HepG2 (cell line): Measurements from ENCODE around the gene SPAG8. TPM values are rescaled to one million over a fixed set of nuclear protein-coding genes. Genes with fewer than 3 reads are reported as not detected.

ENCODE experiments used
- AKAP8 ChIP-seq: sonication (generic); formaldehyde crosslinking; IDR thresholded peaks from 2 replicates; pipeline ENCODE4 v1.5.1; 2020; ENCODE audit warnings: mild to moderate bottlenecking, missing genetic modification reagents
- CAMTA2 ChIP-seq: sonication (generic); formaldehyde crosslinking; IDR thresholded peaks from 2 replicates; pipeline ENCODE4 v1.4.0; 2020; ENCODE audit warnings: mild to moderate bottlenecking, missing genetic modification reagents, borderline replicate concordance
- DNMT3B ChIP-seq: conservative IDR thresholded peaks from 2 replicates; pipeline ENCODE4 v1.6.1; 2016; ENCODE audit warnings: missing biosample characterization, control low read depth
- EED ChIP-seq: sonication (generic); formaldehyde crosslinking; IDR thresholded peaks from 2 replicates; pipeline ENCODE4 v1.5.0; 2020; ENCODE audit warnings: mild to moderate bottlenecking, missing genetic modification reagents
- ESRRA ChIP-seq: sonication (generic); formaldehyde crosslinking; IDR thresholded peaks from 2 replicates; pipeline ENCODE4 v1.5.1; 2020; ENCODE audit warnings: mild to moderate bottlenecking, low read depth, missing genetic modification reagents
- FOXC1 ChIP-seq: sonication (generic); formaldehyde crosslinking; IDR thresholded peaks from 2 replicates; pipeline ENCODE4 v1.8.0; 2022; ENCODE audit warnings: mild to moderate bottlenecking, missing genetic modification reagents, borderline replicate concordance
- HHEX ChIP-seq: IDR thresholded peaks from 2 replicates; pipeline ENCODE4 v1.6.1; 2016; ENCODE audit warnings: control low read depth
- HNRNPH1 ChIP-seq: fragments of 200-400 bp; formaldehyde crosslinking; optimal IDR thresholded peaks from 2 replicates; pipeline ENCODE3; 2017; ENCODE audit warnings: mild to moderate bottlenecking, low read depth, low read length
- HOXD1 ChIP-seq: sonication (generic); formaldehyde crosslinking; IDR thresholded peaks from 2 replicates; pipeline ENCODE4 v1.5.0; 2020; ENCODE audit warnings: missing genetic modification reagents
- KLF6 ChIP-seq: IDR thresholded peaks from 2 replicates; pipeline ENCODE4 v1.8.0; 2016; ENCODE audit warnings: missing biosample characterization, missing genetic modification reagents
- NAIF1 ChIP-seq: sonication (generic); formaldehyde crosslinking; IDR thresholded peaks from 2 replicates; pipeline ENCODE4 v1.5.0; 2020; ENCODE audit warnings: mild to moderate bottlenecking, missing genetic modification reagents, borderline replicate concordance
- PAX8 ChIP-seq: sonication (generic); formaldehyde crosslinking; IDR thresholded peaks from 2 replicates; pipeline ENCODE4 v1.8.0; 2022; ENCODE audit warnings: mild to moderate bottlenecking, missing genetic modification reagents, borderline replicate concordance
- REXO4 ChIP-seq: sonication (generic); formaldehyde crosslinking; IDR thresholded peaks from 2 replicates; pipeline ENCODE4 v1.8.0; 2022; ENCODE audit warnings: missing genetic modification reagents, mild to moderate bottlenecking, borderline replicate concordance
- RFXANK ChIP-seq: IDR thresholded peaks from 2 replicates; pipeline ENCODE4 v1.6.1; 2016
- SATB2 ChIP-seq: sonication (generic); formaldehyde crosslinking; IDR thresholded peaks from 2 replicates; pipeline ENCODE4 v1.5.0; 2020; ENCODE audit warnings: missing genetic modification reagents
- YEATS2 ChIP-seq: sonication (generic); formaldehyde crosslinking; IDR thresholded peaks from 2 replicates; pipeline ENCODE4 v1.4.0; 2020; ENCODE audit warnings: missing genetic modification reagents, borderline replicate concordance
- ZNF614 ChIP-seq: IDR thresholded peaks from 2 replicates; pipeline ENCODE4 v1.6.1; 2018; ENCODE audit warnings: missing biosample characterization, missing genetic modification reagents, inconsistent platforms, borderline replicate concordance
- ZNF629 ChIP-seq: sonication (generic); formaldehyde crosslinking; conservative IDR thresholded peaks from 2 replicates; pipeline ENCODE4 v1.5.0; 2020; ENCODE audit warnings: missing genetic modification reagents
- ZNF770 ChIP-seq: sonication (generic); formaldehyde crosslinking; IDR thresholded peaks from 2 replicates; pipeline ENCODE4 v1.5.0; 2020; ENCODE audit warnings: mild to moderate bottlenecking, missing genetic modification reagents
- polyA plus RNA-seq, 8 experiments: library from polyadenylated mRNA; depleted of rRNA in 3 of 8; stranded (reverse) in 7 of 8; unstranded in 1 of 8; fragments of >200 nt; fragmentation: Illumina TruSeq in 4 of 8; extraction: Trizol in 4 of 8; gene quantifications; 2 replicates each; pipeline versions ENCODE4 v1.2.1 to v1.2.3, GENCODE V29; 2011 to 2016; ENCODE audit warnings: low read depth in 4 of 8, missing spikeins in 1 of 8, mixed read lengths in 1 of 8; ENCODE audit not compliant: insufficient read depth in 1 of 8
- total RNA-seq, 5 experiments: library from RNA; depleted of rRNA; stranded (reverse); fragments of >200 nt; fragmentation: Illumina TruSeq; extraction: Trizol; gene quantifications; 2 replicates each; pipeline ENCODE4 v1.2.3, GENCODE V29; 2016; ENCODE audit warnings: low read depth in 1 of 5
- TF ChIP-seq, protein P1 (sequence below): sonication (generic); IDR thresholded peaks from 2 replicates; pipeline ENCODE4 v1.6.1; 2016; ENCODE audit warnings: low read depth, borderline replicate concordance
- TF ChIP-seq, protein P2 (sequence below), 2 experiments: IDR thresholded peaks; 2 replicates each; pipeline ENCODE4 v1.6.1; 2011 to 2012; ENCODE audit warnings: low read length in 2 of 2, borderline replicate concordance in 1 of 2, low read depth in 1 of 2, mild to moderate bottlenecking in 1 of 2, moderate library complexity in 1 of 2
- TF ChIP-seq, protein P3 (sequence below): sonication (generic); formaldehyde crosslinking; conservative IDR thresholded peaks from 2 replicates; pipeline ENCODE4 v1.8.1; 2023; ENCODE audit warnings: missing genetic modification reagents

Gene SPAG8
- total and polyA plus RNA-seq, 2 of the 13 experiments (the other 11 are each of a cell fraction or from before 2014, with no cell fraction given): 0.18 to 0.27 TPM

DNA sequence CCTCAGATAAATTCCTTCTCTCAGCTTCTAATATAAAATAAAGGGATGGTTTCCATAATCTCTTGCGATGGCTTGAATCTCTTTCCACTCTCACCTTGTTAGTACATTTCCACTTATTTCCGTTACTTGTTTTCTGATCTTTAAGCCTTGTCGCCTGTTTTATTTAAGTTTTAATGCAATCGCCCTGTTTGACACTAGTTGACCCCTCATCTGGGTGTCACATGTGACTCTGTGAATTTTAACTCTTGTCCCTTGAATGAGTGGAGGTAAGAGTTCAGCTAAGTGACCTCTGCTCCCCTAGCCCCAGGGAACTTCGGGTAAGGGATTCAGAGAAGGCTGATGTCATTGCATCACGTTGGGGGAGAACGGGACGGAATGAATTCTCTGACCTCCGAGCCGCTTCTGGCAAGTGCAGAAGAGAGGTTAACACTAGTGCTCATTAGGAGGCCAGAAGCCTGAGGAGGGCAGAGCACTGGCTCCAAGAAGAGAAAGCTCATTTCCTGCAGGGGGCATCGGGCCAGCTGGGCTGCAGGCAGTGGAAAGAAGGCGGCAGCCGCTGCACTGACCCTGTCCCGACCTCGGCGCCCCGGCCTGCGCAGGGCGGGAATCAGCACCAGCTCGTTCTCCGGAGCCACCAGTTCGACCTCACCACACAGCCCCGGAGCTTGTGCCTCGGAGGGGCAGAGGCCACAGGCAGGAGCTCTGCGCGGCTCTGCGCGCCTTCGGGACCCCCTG is 2.2 kb upstream of the SPAG8 start (continued):
- TF ChIP-seq HOXD1 (peak; percentile 21; the same call in 1 of the 2 replicates), KLF6 (CRISPR knock-in tag) (0 out of 2 replicates have a peak, but pooled peaks have one; percentile 16), EED (CRISPR knock-in tag) (no peak), ZNF770 (CRISPR knock-in tag) (no peak), SATB2 (no peak), REXO4 (CRISPR knock-in tag) (no peak), DNMT3B (CRISPR knock-in tag) (no peak), NAIF1 (CRISPR knock-in tag) (no peak), PAX8 (peak; percentile 38; the same call in 1 of the 2 replicates), RFXANK (CRISPR knock-in tag) (peak; percentile 19; the same call in 1 of the 2 replicates), CAMTA2 (CRISPR knock-in tag) (no peak), HNRNPH1 (no peak), HHEX (CRISPR knock-in tag) (no peak), ZNF629 (no peak), AKAP8 (no peak; the same call in 1 of the 2 replicates), ZNF614 (peak; percentile 78; the same call in 1 of the 2 replicates), YEATS2 (CRISPR knock-in tag) (no peak), ESRRA (no peak; the same call in 1 of the 2 replicates), FOXC1 (no peak; the same call in 1 of the 2 replicates)
- TF ChIP-seq, protein P1, sequence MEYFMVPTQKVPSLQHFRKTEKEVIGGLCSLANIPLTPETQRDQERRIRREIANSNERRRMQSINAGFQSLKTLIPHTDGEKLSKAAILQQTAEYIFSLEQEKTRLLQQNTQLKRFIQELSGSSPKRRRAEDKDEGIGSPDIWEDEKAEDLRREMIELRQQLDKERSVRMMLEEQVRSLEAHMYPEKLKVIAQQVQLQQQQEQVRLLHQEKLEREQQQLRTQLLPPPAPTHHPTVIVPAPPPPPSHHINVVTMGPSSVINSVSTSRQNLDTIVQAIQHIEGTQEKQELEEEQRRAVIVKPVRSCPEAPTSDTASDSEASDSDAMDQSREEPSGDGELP: no peak; the same call in 1 of the 2 replicates
- TF ChIP-seq, protein P2, sequence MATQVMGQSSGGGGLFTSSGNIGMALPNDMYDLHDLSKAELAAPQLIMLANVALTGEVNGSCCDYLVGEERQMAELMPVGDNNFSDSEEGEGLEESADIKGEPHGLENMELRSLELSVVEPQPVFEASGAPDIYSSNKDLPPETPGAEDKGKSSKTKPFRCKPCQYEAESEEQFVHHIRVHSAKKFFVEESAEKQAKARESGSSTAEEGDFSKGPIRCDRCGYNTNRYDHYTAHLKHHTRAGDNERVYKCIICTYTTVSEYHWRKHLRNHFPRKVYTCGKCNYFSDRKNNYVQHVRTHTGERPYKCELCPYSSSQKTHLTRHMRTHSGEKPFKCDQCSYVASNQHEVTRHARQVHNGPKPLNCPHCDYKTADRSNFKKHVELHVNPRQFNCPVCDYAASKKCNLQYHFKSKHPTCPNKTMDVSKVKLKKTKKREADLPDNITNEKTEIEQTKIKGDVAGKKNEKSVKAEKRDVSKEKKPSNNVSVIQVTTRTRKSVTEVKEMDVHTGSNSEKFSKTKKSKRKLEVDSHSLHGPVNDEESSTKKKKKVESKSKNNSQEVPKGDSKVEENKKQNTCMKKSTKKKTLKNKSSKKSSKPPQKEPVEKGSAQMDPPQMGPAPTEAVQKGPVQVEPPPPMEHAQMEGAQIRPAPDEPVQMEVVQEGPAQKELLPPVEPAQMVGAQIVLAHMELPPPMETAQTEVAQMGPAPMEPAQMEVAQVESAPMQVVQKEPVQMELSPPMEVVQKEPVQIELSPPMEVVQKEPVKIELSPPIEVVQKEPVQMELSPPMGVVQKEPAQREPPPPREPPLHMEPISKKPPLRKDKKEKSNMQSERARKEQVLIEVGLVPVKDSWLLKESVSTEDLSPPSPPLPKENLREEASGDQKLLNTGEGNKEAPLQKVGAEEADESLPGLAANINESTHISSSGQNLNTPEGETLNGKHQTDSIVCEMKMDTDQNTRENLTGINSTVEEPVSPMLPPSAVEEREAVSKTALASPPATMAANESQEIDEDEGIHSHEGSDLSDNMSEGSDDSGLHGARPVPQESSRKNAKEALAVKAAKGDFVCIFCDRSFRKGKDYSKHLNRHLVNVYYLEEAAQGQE (IDR thresholded peaks at IDR 0.05; ENCODE audit: borderline replicate concordance in 1 of 2, low read depth in 1 of 2, low read length in 2 of 2): no peak
- TF ChIP-seq, protein P3, sequence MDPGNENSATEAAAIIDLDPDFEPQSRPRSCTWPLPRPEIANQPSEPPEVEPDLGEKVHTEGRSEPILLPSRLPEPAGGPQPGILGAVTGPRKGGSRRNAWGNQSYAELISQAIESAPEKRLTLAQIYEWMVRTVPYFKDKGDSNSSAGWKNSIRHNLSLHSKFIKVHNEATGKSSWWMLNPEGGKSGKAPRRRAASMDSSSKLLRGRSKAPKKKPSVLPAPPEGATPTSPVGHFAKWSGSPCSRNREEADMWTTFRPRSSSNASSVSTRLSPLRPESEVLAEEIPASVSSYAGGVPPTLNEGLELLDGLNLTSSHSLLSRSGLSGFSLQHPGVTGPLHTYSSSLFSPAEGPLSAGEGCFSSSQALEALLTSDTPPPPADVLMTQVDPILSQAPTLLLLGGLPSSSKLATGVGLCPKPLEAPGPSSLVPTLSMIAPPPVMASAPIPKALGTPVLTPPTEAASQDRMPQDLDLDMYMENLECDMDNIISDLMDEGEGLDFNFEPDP (CRISPR knock-in tag): no peak
